HG03469 (cell line): ENCODE data around the gene PDE6B.

Source experiments
- ATAC-seq: cut with Tn5 transposase; IDR thresholded peaks from one replicate; pipeline ENCODE4 v1.9.1; 2021; ENCODE audit warnings: mild to moderate bottlenecking, moderate library complexity, moderate number of reproducible peaks; ENCODE audit not compliant: unreplicated experiment

Gene PDE6B

GRCh38 chr4:654871-655463 lies 29.6 kb downstream of the PDE6B start:
- ATAC-seq = no peak

- no peak for ATAC-seq
These were observed 30.2 kb downstream of the PDE6B start for GRCh38 chr4:655464-656151.

- no peak for ATAC-seq
These were observed 31.3 kb downstream of the PDE6B start for GRCh38 chr4:656436-657337.

GRCh38 chr4:657338-657833 lies 32.0 kb downstream of the PDE6B start:
- no peak for ATAC-seq

- ATAC-seq = no peak
These were observed 32.7 kb downstream of the PDE6B start for GRCh38 chr4:657834-658667.

- no peak for ATAC-seq
These were observed 33.6 kb downstream of the PDE6B start for GRCh38 chr4:658681-659667.

- ATAC-seq = no peak
These were observed 34.5 kb downstream of the PDE6B start for GRCh38 chr4:659851-660250.

- ATAC-seq = no peak
These were observed 35.0 kb downstream of the PDE6B start for GRCh38 chr4:660401-660800.

GRCh38 chr4:661231-661630 lies 35.9 kb downstream of the PDE6B start:
- ATAC-seq = no peak

- no peak for ATAC-seq
These were observed 36.7 kb downstream of the PDE6B start for GRCh38 chr4:661881-662761.

GRCh38 chr4:663046-663437 lies 37.7 kb downstream of the PDE6B start:
- ATAC-seq = no peak

- peak; percentile 42 for ATAC-seq
These were observed 38.4 kb downstream of the PDE6B start for GRCh38 chr4:663438-664428.

- ATAC-seq = no peak
These were observed 39.4 kb downstream of the PDE6B start for GRCh38 chr4:664713-665231.

- no peak for ATAC-seq
These were observed 40.0 kb downstream of the PDE6B start for GRCh38 chr4:665381-665750.

GRCh38 chr4:665751-666435 lies 40.5 kb downstream of the PDE6B start:
- ATAC-seq = no peak

GRCh38 chr4:666436-666810 lies 41.0 kb downstream of the PDE6B start:
- no peak for ATAC-seq
